Activated T-helper 1 cell treated with anti-CD3 and anti-CD28 coated beads, Interleukin-12 subunit alpha, Interleukin-12 subunit beta, Interleukin-2, Interleukin-4 antibody, amounts not matched to agents 30 ng/mL and 10 ng/mL and 1 ng/mL, durations not matched to agents 14 hours and 24 hours and 36 hours (primary cell): Measurements from ENCODE around the gene FTCD. TPM values are rescaled to one million over a fixed set of nuclear protein-coding genes. Genes with fewer than 3 reads are reported as not detected.
"Not testable (repeated sequence)": the region's sequence is repeated elsewhere in the genome, so short reads cannot be mapped to it uniquely, and the experiment has no call there.

ENCODE experiments used
- DNase-seq: peaks from one replicate; pipeline ENCODE4 v3.0.0; 2021; ENCODE audit warnings: low spot score
- H3K27ac Mint-ChIP-seq: one replicate; pipeline ENCODE4 v1.8.0; 2021; ENCODE audit warnings: mild to moderate bottlenecking, mixed read lengths
- H3K27me3 Mint-ChIP-seq: one replicate; pipeline ENCODE4 v1.8.0; 2022; ENCODE audit warnings: mild to moderate bottlenecking, moderate library complexity, mixed read lengths; ENCODE audit not compliant: insufficient read depth
- H3K36me3 Mint-ChIP-seq: one replicate; pipeline ENCODE4 v1.8.0; 2021; ENCODE audit warnings: low read depth, mixed read lengths
- H3K4me1 Mint-ChIP-seq: one replicate; pipeline ENCODE4 v1.8.0; 2021; ENCODE audit warnings: low read depth, mixed read lengths
- H3K4me3 Mint-ChIP-seq: one replicate; pipeline ENCODE4 v1.8.0; 2021; ENCODE audit warnings: mild to moderate bottlenecking, moderate library complexity, mixed read lengths
- H3K9me3 Mint-ChIP-seq: one replicate; pipeline ENCODE4 v1.8.0; 2021; ENCODE audit warnings: mixed read lengths
- intact Hi-C: fragments of 100-400 bp; cut with micrococcal nuclease; formaldehyde crosslinking; loops from one replicate; pipeline ENCODE4 v1.15.1; 2024
- total RNA-seq: library from RNA; stranded (reverse); gene quantifications from 2 replicates; pipeline ENCODE4 v1.2.3, GENCODE V29; 2022

FTCD gene
- total RNA-seq, 1 donor from 2014 or later, result 0.62 TPM

DNA sequence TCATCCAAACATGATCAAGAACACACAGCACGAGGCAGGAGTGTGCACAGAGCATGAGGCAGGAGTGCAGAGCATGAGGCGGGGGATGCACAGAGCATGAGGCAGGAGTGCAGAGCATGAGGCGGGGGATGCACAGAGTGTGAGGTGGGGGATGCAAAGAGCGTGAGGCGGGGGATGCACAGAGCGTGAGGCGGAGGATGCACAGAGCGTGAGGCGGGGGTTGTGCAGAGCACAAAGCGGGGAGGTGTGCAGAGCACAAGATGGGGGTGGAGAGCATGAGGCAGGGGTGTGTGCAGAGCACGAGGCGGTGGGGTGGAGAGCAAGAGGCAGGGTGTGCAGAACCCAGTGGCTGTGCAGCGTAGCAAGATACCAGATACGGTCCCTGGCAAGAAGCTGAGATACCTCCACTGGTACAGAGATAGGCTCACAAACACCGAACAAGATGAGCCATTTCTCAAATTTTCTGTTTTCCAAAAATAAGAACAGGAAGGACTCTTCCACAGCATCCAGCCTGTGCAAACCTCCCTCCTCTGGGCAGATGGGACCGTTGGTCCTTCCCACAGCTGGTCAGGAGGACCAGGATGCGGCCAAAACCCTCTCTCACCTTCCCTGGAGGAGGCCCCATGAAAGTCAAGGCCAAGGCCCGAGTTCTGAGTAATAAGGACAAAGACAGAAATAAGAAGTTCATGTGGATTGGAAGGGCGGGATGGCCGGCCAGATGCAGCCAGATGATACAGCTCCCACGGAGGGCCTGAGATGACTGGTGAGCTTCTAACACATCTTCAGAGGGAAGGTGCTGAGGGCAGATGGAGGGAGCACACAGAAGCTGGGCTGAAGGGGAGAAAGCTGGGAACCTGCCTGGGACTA is 16.9 kb upstream of the FTCD start:
- Mint-ChIP-seq H3K4me1 (no peaks in the 10 kb centered on the region), H3K9me3 (peaks cover 32% of the 10 kb centered on the region), H3K36me3 (peaks cover 2% of the 10 kb centered on the region), H3K27ac (no peak overlapping the region), H3K27me3 (peaks cover 7% of the 10 kb centered on the region), H3K4me3 (no peak overlapping the region)
- intact Hi-C loops, result no loop called here
- no peak for DNase-seq

DNA sequence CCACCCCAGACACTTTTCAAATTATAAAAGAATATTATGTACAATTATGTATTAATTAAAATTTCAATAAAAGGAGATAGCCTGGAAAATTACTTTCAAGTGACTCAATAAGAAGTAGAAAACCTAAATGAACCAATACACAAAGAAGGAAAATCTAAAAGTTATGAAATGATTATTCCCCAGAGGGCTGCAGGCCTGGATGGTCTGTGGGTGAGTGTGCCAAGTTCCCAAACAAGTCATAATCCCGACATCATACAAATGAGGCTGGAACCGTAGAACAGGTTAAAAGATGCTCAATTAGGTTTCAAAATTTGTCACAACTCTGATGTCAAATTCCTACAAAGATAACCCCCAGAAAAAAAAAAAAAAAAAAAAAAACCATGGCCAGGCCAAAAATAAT is 16.2 kb upstream of the FTCD start:
- Mint-ChIP-seq H3K27me3 (peaks cover 7% of the 10 kb centered on the region), H3K9me3 (peaks cover 28% of the 10 kb centered on the region)
- intact Hi-C loops, result no loop called here

DNA sequence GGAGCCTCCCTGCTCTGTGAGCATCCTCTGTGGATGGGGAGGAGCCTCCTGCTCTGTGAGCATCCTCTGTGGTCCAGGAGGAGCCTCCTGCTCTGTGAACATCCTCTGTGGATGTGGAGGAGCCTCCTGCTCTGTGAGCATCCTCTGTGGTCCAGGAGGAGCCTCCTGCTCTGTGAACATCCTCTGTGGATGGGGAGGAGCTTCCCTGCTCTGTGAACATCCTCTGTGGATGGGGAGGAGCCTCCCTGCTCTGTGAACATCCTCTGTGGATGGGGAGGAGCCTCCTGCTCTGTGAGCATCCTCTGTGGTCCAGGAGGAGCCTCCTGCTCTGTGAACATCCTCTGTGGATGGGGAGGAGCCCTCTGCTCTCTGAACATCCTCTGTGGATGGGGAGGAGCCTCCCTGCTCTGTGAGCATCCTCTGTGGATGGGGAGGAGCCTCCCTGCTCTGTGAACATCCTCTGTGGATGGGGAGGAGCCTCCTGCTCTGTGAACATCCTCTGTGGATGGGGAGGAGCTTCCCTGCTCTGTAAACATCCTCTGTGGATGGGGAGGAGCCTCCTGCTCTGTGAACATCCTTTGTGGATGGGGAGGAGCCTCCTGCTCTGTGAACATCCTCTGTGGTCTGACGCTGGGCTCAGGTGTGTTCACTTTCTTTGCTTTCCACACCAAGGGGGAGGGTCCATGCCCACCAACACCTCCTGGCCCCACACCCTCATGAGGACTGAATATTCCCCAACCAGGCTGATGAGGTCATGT is 15.2 kb upstream of the FTCD start:
- H3K36me3 Mint-ChIP-seq, H3K27me3 Mint-ChIP-seq, H3K4me3 Mint-ChIP-seq, H3K4me1 Mint-ChIP-seq, H3K27ac Mint-ChIP-seq, intact Hi-C loops: not testable (repeated sequence)
- peak; percentile 13 for DNase-seq
- H3K9me3 Mint-ChIP-seq, result peaks cover 19% of the 10 kb centered on the region

More for the DNA sequence above, 16.2 kb upstream of the FTCD start:
- H3K4me1 Mint-ChIP-seq, result no peaks in the 10 kb centered on the region
- no peak overlapping the region for H3K4me3 Mint-ChIP-seq
- no peak for DNase-seq
- H3K36me3 Mint-ChIP-seq, result peaks cover 2% of the 10 kb centered on the region
- H3K27ac Mint-ChIP-seq, result no peak overlapping the region

DNA sequence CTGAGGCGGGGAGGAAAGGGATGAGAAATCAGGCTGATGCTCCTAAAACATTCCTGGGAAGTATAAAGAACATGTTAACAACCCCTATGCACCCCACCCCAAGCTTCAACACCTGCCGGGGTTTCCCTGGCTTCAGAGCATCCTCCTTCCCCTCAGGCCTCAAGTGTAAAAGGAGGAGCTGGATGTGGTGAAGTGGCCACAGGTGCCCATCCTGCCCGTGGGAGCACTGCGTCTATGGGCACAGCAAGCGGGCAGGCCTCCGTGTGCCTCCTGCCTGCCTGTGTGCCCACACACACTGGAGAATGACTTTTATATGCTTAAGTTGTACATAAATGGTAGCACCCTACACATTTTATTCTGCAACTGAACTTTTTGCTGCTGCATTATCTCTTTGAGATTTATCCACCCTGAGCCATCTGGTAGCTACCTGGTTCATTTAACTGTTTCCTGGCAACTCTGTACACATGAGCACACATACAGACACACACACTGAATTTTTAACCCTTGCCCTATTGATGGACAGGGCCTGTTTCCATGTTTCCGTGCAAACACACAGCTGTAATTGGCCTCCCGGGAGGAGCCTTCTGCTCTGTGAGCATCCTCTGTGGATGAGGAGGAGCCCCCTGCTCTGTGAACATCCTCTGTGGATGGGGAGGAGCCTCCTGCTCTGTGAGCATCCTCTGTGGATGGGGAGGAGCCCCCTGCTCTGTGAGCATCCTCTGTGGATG is 13.4 kb upstream of the FTCD start:
- H3K36me3 Mint-ChIP-seq, result no peaks in the 10 kb centered on the region
- no peak overlapping the region for H3K4me3 Mint-ChIP-seq
- DNase-seq, result no peak
- H3K4me1 Mint-ChIP-seq, result no peaks in the 10 kb centered on the region
- no peaks in the 10 kb centered on the region for H3K27me3 Mint-ChIP-seq
- no peak overlapping the region for H3K27ac Mint-ChIP-seq
- intact Hi-C loops, result no loop called here
- H3K9me3 Mint-ChIP-seq, result peaks cover 5% of the 10 kb centered on the region

DNA sequence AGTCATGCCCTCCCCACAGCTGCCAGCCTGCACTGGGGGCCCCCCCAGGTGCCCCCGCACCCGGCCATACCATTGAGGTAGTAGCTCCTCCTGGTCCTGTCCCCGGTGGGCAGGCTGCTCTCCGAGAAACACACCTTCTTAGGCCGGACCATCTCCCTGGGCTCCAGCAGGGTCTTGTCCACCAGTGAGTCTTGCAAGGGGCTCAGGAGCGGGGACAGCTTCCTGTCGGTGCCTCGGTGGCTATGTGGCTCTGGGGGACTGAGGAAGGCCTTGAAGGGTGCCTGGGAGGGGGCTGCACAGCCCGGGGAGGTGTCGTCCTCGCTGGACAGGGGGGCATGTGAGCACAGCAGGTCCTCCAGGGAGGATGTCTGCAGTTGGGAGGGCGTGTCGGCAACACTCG is 12.9 kb upstream of the FTCD start:
- H3K36me3 Mint-ChIP-seq, result no peaks in the 10 kb centered on the region
- H3K4me3 Mint-ChIP-seq, result no peak overlapping the region
- DNase-seq, result no peak
- H3K4me1 Mint-ChIP-seq, result no peaks in the 10 kb centered on the region
- no peak overlapping the region for H3K27ac Mint-ChIP-seq
- H3K9me3 Mint-ChIP-seq, result peaks cover 5% of the 10 kb centered on the region
- intact Hi-C loops, result no loop called here
- H3K27me3 Mint-ChIP-seq, result peaks cover 3% of the 10 kb centered on the region

DNA sequence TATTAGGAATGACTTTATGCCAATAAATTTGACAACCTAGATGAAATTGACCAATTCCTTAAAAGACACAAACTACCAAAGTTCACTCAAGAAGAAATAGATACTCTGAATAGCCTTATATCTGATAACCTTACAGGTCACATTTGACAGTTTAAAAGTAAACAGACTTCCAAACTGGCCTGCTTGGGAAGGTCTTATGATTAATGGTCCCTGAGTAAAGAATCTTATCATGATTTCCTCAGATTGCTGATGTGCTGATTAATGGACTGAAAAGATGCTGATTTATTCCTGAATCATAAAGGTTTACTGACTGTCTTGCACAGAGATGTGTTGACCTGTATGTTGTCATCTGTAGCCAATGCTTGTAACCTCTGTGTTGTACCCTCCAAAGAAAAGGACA is 9.7 kb upstream of the FTCD start:
- no peak for DNase-seq
- Mint-ChIP-seq H3K4me3 (no peak overlapping the region), H3K27ac (no peak overlapping the region), H3K36me3 (peaks cover 5% of the 10 kb centered on the region), H3K27me3 (peaks cover 3% of the 10 kb centered on the region), H3K9me3 (no peaks in the 10 kb centered on the region), H3K4me1 (no peaks in the 10 kb centered on the region)
- intact Hi-C loops, result no loop called here

DNA sequence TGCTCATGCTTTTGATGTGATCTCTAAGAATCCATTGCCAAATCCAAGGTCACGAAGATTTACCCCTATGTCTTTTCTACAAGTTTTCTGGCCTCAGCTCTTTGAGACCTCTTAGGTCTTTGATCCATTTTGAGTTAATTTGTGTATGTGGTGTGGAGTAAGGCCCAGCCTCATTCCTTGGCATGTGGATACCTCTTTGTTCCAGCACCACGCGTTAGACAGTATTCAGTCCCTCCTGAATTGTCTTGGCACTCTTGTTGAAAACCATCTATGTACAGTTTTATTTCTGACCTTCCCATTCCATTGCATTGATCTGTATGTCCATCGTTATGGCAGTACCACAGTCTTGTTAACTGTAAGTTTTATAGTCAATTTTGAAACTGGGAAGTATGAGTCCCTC is 8.0 kb upstream of the FTCD start:
- H3K4me3 Mint-ChIP-seq, result no peak overlapping the region
- no peaks in the 10 kb centered on the region for H3K9me3 Mint-ChIP-seq
- H3K27ac Mint-ChIP-seq, result no peak overlapping the region
- DNase-seq, result no peak
- peaks cover 5% of the 10 kb centered on the region for H3K36me3 Mint-ChIP-seq
- no peaks in the 10 kb centered on the region for H3K4me1 Mint-ChIP-seq
- peaks cover 3% of the 10 kb centered on the region for H3K27me3 Mint-ChIP-seq
- intact Hi-C loops, result no loop called here

DNA sequence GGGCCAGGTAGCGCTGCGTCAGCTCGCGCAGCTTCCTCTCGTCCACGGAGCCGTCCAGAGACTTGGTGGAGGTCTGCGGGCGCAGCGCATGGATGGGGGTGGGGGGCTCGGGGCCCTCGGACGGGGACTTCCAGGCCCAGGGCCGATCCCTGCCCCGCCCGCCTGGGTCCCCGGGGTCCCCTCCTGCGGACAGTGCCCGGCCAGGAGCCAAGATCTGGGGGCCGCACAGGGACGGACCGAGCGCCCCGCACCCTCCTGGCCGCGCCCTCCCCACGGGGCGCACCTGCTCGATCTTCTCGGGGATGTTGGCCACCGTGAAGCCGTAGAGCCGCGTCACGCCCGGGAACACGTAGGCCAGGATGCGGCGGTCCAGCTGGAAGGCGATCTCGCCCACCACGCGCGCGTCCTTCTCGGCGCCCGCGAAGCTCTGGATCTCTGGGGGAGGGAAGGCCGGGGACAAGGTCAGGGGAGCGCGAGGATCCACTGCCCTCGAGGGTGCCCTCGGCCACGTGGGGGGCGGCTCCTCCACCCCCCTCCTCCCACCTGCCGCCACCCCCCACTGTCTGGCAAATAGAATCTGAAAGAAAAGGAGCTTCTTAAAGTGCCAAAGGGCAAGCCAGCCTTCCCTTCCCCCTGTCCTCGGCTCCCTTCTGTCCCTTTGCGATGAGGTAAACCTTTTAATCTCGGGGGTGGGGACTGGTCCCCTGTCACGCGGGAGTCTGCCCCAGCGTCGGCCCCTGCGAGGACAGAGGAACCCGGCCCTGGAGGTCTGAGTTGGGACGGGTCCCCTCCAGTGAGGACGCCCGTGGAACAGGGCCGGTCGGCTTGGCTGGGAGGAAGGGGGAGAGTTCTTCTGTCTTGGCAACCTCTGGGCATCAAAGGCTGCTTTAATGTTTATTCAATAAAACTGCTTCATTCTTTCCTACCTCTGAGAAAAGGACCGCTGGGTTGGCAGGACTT is 6.5 kb upstream of the FTCD start:
- Mint-ChIP-seq H3K9me3 (no peaks in the 10 kb centered on the region), H3K4me3 (no peak overlapping the region), H3K27ac (no peak overlapping the region), H3K4me1 (no peaks in the 10 kb centered on the region), H3K36me3 (peaks cover 5% of the 10 kb centered on the region), H3K27me3 (peaks cover 3% of the 10 kb centered on the region)
- no peak for DNase-seq
- intact Hi-C loops, result loop anchor here (2.0 kb wide), 1 partner anchor 67 kb away; the partner anchor contains the start of gene LSS

DNA sequence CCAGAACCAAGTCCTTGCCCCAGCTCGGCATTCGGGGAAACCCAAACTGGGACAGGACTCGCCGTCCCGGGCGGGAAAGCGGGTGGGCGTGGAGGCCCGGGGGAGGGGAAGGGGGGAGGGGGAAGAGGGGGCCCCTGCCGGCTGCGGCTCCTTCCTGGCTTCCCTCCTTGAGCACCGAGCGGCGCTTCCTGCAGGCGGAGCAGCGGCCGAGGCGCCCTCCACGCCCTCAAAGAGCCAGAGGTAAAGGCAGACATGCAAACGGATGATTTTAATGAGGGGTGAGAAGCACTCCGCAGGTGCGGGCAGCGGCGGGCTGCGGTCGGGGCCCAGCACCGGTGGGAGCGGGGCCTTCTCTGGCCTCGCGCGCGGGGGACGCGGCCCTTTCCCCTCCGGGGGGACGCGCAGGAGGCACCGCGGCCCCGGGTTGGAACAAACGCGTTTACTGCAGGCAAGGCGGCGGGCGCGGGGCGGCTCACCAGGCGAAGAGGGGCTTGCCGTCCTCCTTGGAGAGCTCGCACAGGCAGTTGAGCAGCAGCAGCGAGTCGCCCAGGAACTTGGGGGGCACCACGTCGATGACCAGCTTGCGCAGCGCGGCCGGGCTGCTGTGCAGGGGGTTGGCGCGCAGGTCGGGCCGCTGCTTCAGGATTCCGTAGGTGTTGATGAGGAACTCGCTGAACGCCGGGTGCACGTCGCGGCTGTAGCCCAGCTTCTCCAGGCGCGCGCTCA is 5.7 kb upstream of the FTCD start:
- H3K4me3 Mint-ChIP-seq, result no peak overlapping the region
- no peaks in the 10 kb centered on the region for H3K4me1 Mint-ChIP-seq
- peaks cover 5% of the 10 kb centered on the region for H3K36me3 Mint-ChIP-seq
- no peak overlapping the region for H3K27ac Mint-ChIP-seq
- DNase-seq, result no peak
- no peaks in the 10 kb centered on the region for H3K9me3 Mint-ChIP-seq
- intact Hi-C loops, result loop anchor here (2.0 kb wide), 1 partner anchor 68 kb away; the partner anchor contains the start of gene LSS
- H3K27me3 Mint-ChIP-seq, result peaks cover 3% of the 10 kb centered on the region

DNA sequence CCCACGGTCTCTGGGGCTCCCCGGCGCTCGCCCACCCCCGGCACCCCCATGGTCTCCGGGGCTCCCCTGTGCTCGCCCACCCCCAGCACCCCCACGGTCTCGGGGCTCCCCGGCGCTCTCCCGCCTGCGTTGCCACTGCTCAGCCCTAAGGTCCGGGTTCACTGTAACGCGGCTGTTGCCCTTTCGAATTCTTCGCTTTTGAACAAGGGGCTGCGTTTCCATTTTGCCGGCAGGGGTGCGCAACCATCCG is 5.2 kb upstream of the FTCD start:
- intact Hi-C loops, result loop anchor here (2.0 kb wide), 1 partner anchor 68 kb away; the partner anchor contains the start of gene LSS
- Mint-ChIP-seq H3K4me3 (no peak overlapping the region), H3K27me3 (peaks cover 3% of the 10 kb centered on the region), H3K4me1 (no peaks in the 10 kb centered on the region), H3K9me3 (no peaks in the 10 kb centered on the region), H3K27ac (no peak overlapping the region), H3K36me3 (peaks cover 5% of the 10 kb centered on the region)
- DNase-seq, result no peak

DNA sequence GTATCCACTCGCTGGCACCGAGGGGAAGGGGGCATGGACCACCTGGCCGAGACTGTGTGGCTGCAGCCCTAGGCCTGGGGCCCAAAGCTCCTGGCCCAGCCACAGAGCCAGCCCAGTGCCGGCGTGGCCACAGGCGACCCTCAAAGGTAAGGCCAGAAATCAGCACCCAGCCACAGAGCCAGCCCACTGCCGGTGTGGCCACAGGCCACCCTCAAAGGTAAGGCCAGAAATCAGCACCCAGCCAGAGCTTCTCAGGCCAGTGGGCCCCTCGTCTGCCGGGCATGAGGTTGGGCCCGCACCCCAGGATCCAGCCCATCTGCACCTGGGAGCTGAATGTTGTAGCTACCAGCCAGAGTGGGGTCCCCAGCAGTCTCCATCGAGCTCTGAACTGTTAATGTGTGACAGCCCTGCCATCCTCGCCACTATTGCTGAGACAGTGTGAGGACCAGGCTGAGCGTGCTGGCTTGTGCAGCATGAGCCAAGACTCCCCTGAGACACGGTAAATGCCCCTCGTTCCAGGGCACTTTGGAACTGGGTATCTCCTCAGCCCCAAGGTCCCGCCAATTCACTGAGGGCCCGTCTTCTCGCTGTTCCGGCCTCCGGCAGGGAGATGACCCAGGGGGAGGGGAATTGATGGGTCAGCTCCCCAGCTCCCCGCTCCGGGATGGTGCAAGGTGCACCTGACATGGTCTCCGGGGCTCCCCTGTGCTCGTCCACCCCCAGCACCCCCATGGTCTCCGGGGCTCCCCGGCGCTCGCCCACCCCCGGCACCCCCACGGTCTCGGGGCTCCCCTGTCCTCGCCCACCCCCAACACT is 4.7 kb upstream of the FTCD start:
- no peak for DNase-seq
- H3K9me3 Mint-ChIP-seq, result no peaks in the 10 kb centered on the region
- intact Hi-C loops, result loop anchor here (2.0 kb wide), 1 partner anchor 69 kb away; the partner anchor contains the start of gene LSS
- peaks cover 5% of the 10 kb centered on the region for H3K36me3 Mint-ChIP-seq
- no peak overlapping the region for H3K27ac Mint-ChIP-seq
- H3K4me1 Mint-ChIP-seq, result no peaks in the 10 kb centered on the region
- H3K27me3 Mint-ChIP-seq, result peaks cover 3% of the 10 kb centered on the region
- H3K4me3 Mint-ChIP-seq, result no peak overlapping the region
